H1 (cell line): ENCODE results near the gene EXOSC10. TPM values are rescaled to one million over a fixed set of nuclear protein-coding genes. Genes with fewer than 3 reads are reported as not detected.
"Not testable (repeated sequence)": the region's sequence is repeated elsewhere in the genome, so short reads cannot be mapped to it uniquely, and the experiment has no call there.

Experiments
- CTCF ChIA-PET: fragments of 300-600 bp; sonication (Branson Sonifier 250); formaldehyde crosslinking; loops from one replicate; lab custom pipeline; 2021; ENCODE audit not compliant: partially characterized antibody; lab: Charles Lee
- POLR2A ChIA-PET: fragments of 300-600 bp; sonication (Branson Sonifier 250); formaldehyde crosslinking; loops from one replicate; lab custom pipeline; 2021; ENCODE audit warnings: inconsistent platforms; ENCODE audit not compliant: partially characterized antibody; lab: Charles Lee
- DNase-seq, 2 experiments: peaks; one replicate each; pipeline versions ENCODE4 v3.0.0 to v3.0.0-alpha.2; 2010 to 2022; ENCODE audit warnings: low spot score in 2 of 2, low read depth in 1 of 2, mixed read lengths in 1 of 2
- FAIRE-seq: peaks from 2 replicates; lab custom pipeline; 2011; peaks lifted over from hg19 to GRCh38; lab: Jason Lieb, UNC
- H2AFZ ChIP-seq: 2 replicates; pipeline ENCODE4 v1.8.1; 2012; ENCODE audit warnings: low read length, inconsistent platforms
- H2AK5ac ChIP-seq: 2 replicates; pipeline ENCODE4 v1.6.1; 2013; ENCODE audit warnings: low read depth, low read length
- H2BK120ac ChIP-seq: replicated peaks from 2 replicates; pipeline ENCODE3; 2013; ENCODE audit warnings: low read depth, low read length, inconsistent platforms
- H2BK12ac ChIP-seq: 2 replicates; pipeline ENCODE4 v1.6.1; 2013; ENCODE audit warnings: low read depth, low read length
- H2BK15ac ChIP-seq: 2 replicates; pipeline ENCODE4 v1.6.1; 2013; ENCODE audit warnings: low read length
- H2BK20ac ChIP-seq: 2 replicates; pipeline ENCODE4 v1.6.1; 2013; ENCODE audit warnings: low read length
- H2BK5ac ChIP-seq: 2 replicates; pipeline ENCODE4 v1.6.1; 2013; ENCODE audit warnings: low read depth, low read length
- H3K14ac ChIP-seq: 2 replicates; pipeline ENCODE4 v1.6.1; 2013; ENCODE audit warnings: inconsistent platforms; ENCODE audit not compliant: insufficient read length
- H3K18ac ChIP-seq: 2 replicates; pipeline ENCODE4 v1.6.1; 2013; ENCODE audit warnings: low read length; ENCODE audit errors: extremely low read depth
- H3K23ac ChIP-seq: 2 replicates; pipeline ENCODE4 v1.6.1; 2013; ENCODE audit warnings: inconsistent platforms; ENCODE audit not compliant: insufficient read length
- H3K23me2 ChIP-seq: 2 replicates; pipeline ENCODE4 v1.6.1; 2013; ENCODE audit warnings: low read depth, low read length
- H3K27ac ChIP-seq: 2 replicates; pipeline ENCODE4 v1.6.1; 2011; ENCODE audit warnings: low read depth, low read length, inconsistent platforms
- H3K27me3 ChIP-seq, 4 experiments: replicated peaks in 1 of 4; 1 replicate in 1 of 4; 2 replicates in 3 of 4; pipeline versions ENCODE4 v1.6.1 to v1.8.1; 2011 to 2013; ENCODE audit warnings: low read length in 3 of 4, mild to moderate bottlenecking in 3 of 4, inconsistent platforms in 2 of 4, mixed read lengths in 2 of 4, moderate library complexity in 1 of 4; ENCODE audit not compliant: control insufficient read depth in 3 of 4, insufficient read depth in 3 of 4; ENCODE audit errors: extremely low read depth in 1 of 4
- H3K36me3 ChIP-seq, 4 experiments: 2 replicates each; pipeline versions ENCODE4 v1.6.1 to v1.8.1; 2011 to 2013; ENCODE audit warnings: mild to moderate bottlenecking in 4 of 4, low read length in 3 of 4, moderate library complexity in 2 of 4, control low read depth in 1 of 4, inconsistent platforms in 1 of 4; ENCODE audit not compliant: insufficient read depth in 4 of 4, control insufficient read depth in 2 of 4
- H3K4ac ChIP-seq: replicated peaks from 2 replicates; pipeline ENCODE3; 2013; ENCODE audit warnings: low read length, low read depth, mixed read lengths, inconsistent platforms; ENCODE audit not compliant: insufficient read length
- H3K4me1 ChIP-seq, 4 experiments: replicated peaks in 1 of 4; 1 replicate in 1 of 4; 2 replicates in 3 of 4; pipeline versions ENCODE4 v1.6.1 to v1.8.1; 2011 to 2013; ENCODE audit warnings: low read length in 3 of 4, inconsistent platforms in 2 of 4, mixed read lengths in 1 of 4; ENCODE audit not compliant: insufficient read depth in 4 of 4, control insufficient read depth in 3 of 4
- H3K4me2 ChIP-seq, 2 experiments: 2 replicates each; pipeline versions ENCODE4 v1.6.1 to v1.8.1; 2011 to 2013; ENCODE audit warnings: low read depth in 2 of 2, low read length in 2 of 2, control low read depth in 1 of 2, inconsistent platforms in 1 of 2, mild to moderate bottlenecking in 1 of 2; ENCODE audit not compliant: insufficient read depth in 1 of 2
- H3K4me3 ChIP-seq, 4 experiments: fragments of 200-600, 300-600 bp in 1 of 4; sonication (generic), shearing (Covaris generic), sonication (Bioruptor Twin) in 1 of 4; 2 replicates each; pipeline versions ENCODE4 v1.5.1 to v1.8.1; 2011 to 2016; ENCODE audit warnings: low read length in 4 of 4, low read depth in 3 of 4, control low read depth in 2 of 4, inconsistent platforms in 2 of 4, mild to moderate bottlenecking in 2 of 4, mixed read lengths in 1 of 4, moderate library complexity in 1 of 4; ENCODE audit not compliant: insufficient read depth in 2 of 4; ENCODE audit errors: extremely low read depth in 1 of 4
- H3K56ac ChIP-seq: replicated peaks from 2 replicates; pipeline ENCODE3; 2013; ENCODE audit warnings: low read depth, mild to moderate bottlenecking, mixed read lengths, low read length, inconsistent platforms; ENCODE audit not compliant: insufficient read length
- H3K79me1 ChIP-seq: 2 replicates; pipeline ENCODE4 v1.6.1; 2013; ENCODE audit warnings: low read depth, low read length, control low read depth
- H3K79me2 ChIP-seq, 2 experiments: 2 replicates each; pipeline versions ENCODE4 v1.6.1 to v1.8.1; 2012 to 2013; ENCODE audit warnings: low read length in 2 of 2, mild to moderate bottlenecking in 2 of 2, inconsistent platforms in 1 of 2; ENCODE audit not compliant: insufficient read depth in 2 of 2, control insufficient read depth in 1 of 2
- H3K9ac ChIP-seq, 4 experiments: replicated peaks in 1 of 4; 1 replicate in 1 of 4; 2 replicates in 3 of 4; pipeline versions ENCODE4 v1.6.1 to v1.8.1; 2011 to 2013; ENCODE audit warnings: low read depth in 3 of 4, low read length in 3 of 4, control low read depth in 2 of 4, mild to moderate bottlenecking in 2 of 4, moderate library complexity in 2 of 4, inconsistent platforms in 1 of 4; ENCODE audit errors: extremely low read depth in 1 of 4
- H3K9me3 ChIP-seq, 2 experiments: 2 replicates each; pipeline versions ENCODE4 v1.6.1 to v1.8.1; 2012 to 2013; ENCODE audit warnings: mild to moderate bottlenecking in 2 of 2, moderate library complexity in 2 of 2, control low read depth in 1 of 2, inconsistent platforms in 1 of 2, low read depth in 1 of 2, low read length in 1 of 2, mixed read lengths in 1 of 2; ENCODE audit not compliant: insufficient read depth in 2 of 2
- H4K20me1 ChIP-seq, 2 experiments: replicated peaks in 1 of 2; 2 replicates each; pipeline versions ENCODE3 to v1.8.1; 2011 to 2013; ENCODE audit warnings: inconsistent platforms in 2 of 2, low read length in 2 of 2, mild to moderate bottlenecking in 1 of 2; ENCODE audit not compliant: insufficient read depth in 2 of 2, control insufficient read depth in 1 of 2
- H4K5ac ChIP-seq: 2 replicates; pipeline ENCODE4 v1.6.1; 2013; ENCODE audit warnings: low read length, low read depth, mixed read lengths, inconsistent platforms; ENCODE audit not compliant: insufficient read length
- H4K8ac ChIP-seq: 2 replicates; pipeline ENCODE4 v1.8.0; 2013; ENCODE audit warnings: mild to moderate bottlenecking, moderate library complexity, low read length, inconsistent platforms; ENCODE audit not compliant: insufficient read depth; ENCODE audit errors: extremely low read depth
- H4K91ac ChIP-seq: replicated peaks from 2 replicates; pipeline ENCODE3; 2013; ENCODE audit warnings: low read length, mixed read lengths, inconsistent platforms; ENCODE audit not compliant: insufficient read length
- WGBS, 2 experiments: shearing (Covaris generic) in 1 of 2; methylation state at CpG; one replicate each; pipeline versions ENCODE4 v1.1.6 to v1.1.7; 2013 to 2015; ENCODE audit warnings: low lambda C conversion rate in 2 of 2, mixed read lengths in 2 of 2, inconsistent platforms in 1 of 2, low coverage in 1 of 2, missing lambda C conversion rate in 1 of 2; ENCODE audit not compliant: insufficient replicate concordance in 2 of 2, insufficient coverage in 1 of 2, insufficient read length in 1 of 2; ENCODE audit errors: extremely low coverage in 1 of 2, missing lambda C conversion rate in 1 of 2; 5-methylcytosine and 5-hydroxymethylcytosine counted together
- polyA plus RNA-seq, 7 experiments: library from polyadenylated mRNA; depleted of rRNA in 3 of 7; stranded (reverse) in 5 of 7; unstranded in 2 of 7; fragments of >200 nt in 5 of 7; fragments of 200-250 nt in 2 of 7; gene quantifications; 1 replicate in 5 of 7; 2 replicates in 1 of 7; 4 replicates in 1 of 7; pipeline versions ENCODE4 v1.2.1 to v1.2.3, GENCODE V29; 2011 to 2013; ENCODE audit warnings: missing spikeins in 2 of 7, mixed read lengths in 2 of 7
- total RNA-seq: library from RNA; stranded (reverse); fragmentation: NEBNext Ultra II Directional; extraction: Animal tissue kit (Norgen Biotek cat#: 25700); gene quantifications from 2 replicates; pipeline ENCODE4 v1.2.1, GENCODE V29; 2021

Gene EXOSC10
- total and polyA plus RNA-seq, 2 of the 8 experiments (the other 6 are each of a cell fraction or from before 2014, with no cell fraction given): 57.9 to 86.1 TPM

GRCh38 chr1:11100806-11101205 is 1.1 kb upstream of the EXOSC10 start:
- ChIA-PET POLR2A (interaction anchor here (1.3 kb wide), 1 partner anchor 40 kb away, joined by 7 read pairs; the partner anchor contains the start of gene SRM), CTCF (interaction anchor here (0.6 kb wide), 1 partner anchor 67 kb away, joined by 3 read pairs; no protein-coding TSS in a partner anchor)
- not testable (repeated sequence) for FAIRE-seq, H3K9ac ChIP-seq, H3K4me3 ChIP-seq, H3K27me3 ChIP-seq, H3K27ac ChIP-seq, H2BK120ac ChIP-seq, H2BK20ac ChIP-seq, H3K9me3 ChIP-seq, H2BK12ac ChIP-seq, H3K4ac ChIP-seq, H4K20me1 ChIP-seq, H2AFZ ChIP-seq, H3K4me1 ChIP-seq, H2BK5ac ChIP-seq, DNase-seq, H3K23ac ChIP-seq, H3K23me2 ChIP-seq, H3K56ac ChIP-seq, H4K91ac ChIP-seq, H2BK15ac ChIP-seq, H4K5ac ChIP-seq, H2AK5ac ChIP-seq, H3K79me1 ChIP-seq, H4K8ac ChIP-seq, H3K18ac ChIP-seq, H3K4me2 ChIP-seq, H3K14ac ChIP-seq
- 95% methylated on average over 17 of the region's 17 CpGs; no CpG with 5 or more reads in 1 of the 2 experiments for WGBS, 2 experiments
- Histone ChIP-seq H3K79me2 (peaks cover 5 to 17% of the 10 kb centered on the region in 2 experiments), H3K36me3 (peaks cover 0 to 20% (median 6%) of the 10 kb centered on the region in 4 experiments; a peak in 5 of 8 replicates)
